K562 (cell line): ENCODE results near the gene PIKFYVE. TPM values are rescaled to one million over a fixed set of nuclear protein-coding genes. Genes with fewer than 3 reads are reported as not detected.
A peak's percentile ranks its signal among the peaks of the same experiment; 100 is the strongest.

Source experiments
- ATAC-seq: fragments of 200-7000 bp; cut with Tn5 transposase; 3 replicates; pipeline ENCODE4 v1.9.1; 2020; ENCODE audit warnings: moderate library complexity
- BruUV-seq: library from RNA; stranded (reverse); fragments of 400-500 nt; replicated peaks from 2 replicates; lab custom pipeline; 2021; lab: Mats Ljungman, UMichigan
- CTCF ChIA-PET: fragments of 300-600 bp; formaldehyde crosslinking; extraction: SDS; loops from one replicate; lab custom pipeline; 2021; ENCODE audit warnings: low intra/inter-chr PET ratio; lab: Yijun Ruan, JAX
- POLR2A ChIA-PET: fragments of 300-600, 350-650 bp; sonication (Branson Sonifier 250); formaldehyde crosslinking; extraction: SDS; loops from one replicate; lab custom pipeline; 2021; ENCODE audit warnings: antibody characterized with exemption, inconsistent platforms; lab: Yijun Ruan, JAX
- DNase-seq, 4 experiments: peaks; one replicate each; pipeline versions ENCODE4 v3.0.0 to v3.0.0-alpha.2; 2011 to 2018; ENCODE audit warnings: low spot score in 3 of 4, mixed read lengths in 3 of 4; ENCODE audit errors: extremely low read depth in 1 of 4
- FAIRE-seq: peaks from 2 replicates; lab custom pipeline; 2011; peaks lifted over from hg19 to GRCh38; lab: Jason Lieb, UNC
- H2AFZ ChIP-seq: 2 replicates; pipeline ENCODE4 v1.6.0; 2011; ENCODE audit warnings: low read depth, low read length, control low read depth, inconsistent platforms
- H3K27ac ChIP-seq: fragments of 200-600 bp; 3 replicates; pipeline ENCODE4 v1.8.0; 2011; ENCODE audit warnings: low read depth, mild to moderate bottlenecking, control low read depth, inconsistent platforms, low read length, moderate library complexity, mixed read lengths; ENCODE audit errors: extremely low read depth
- H3K27me3 ChIP-seq, 2 experiments: fragments of 300-600 bp in 1 of 2; 2 replicates in 1 of 2; 3 replicates in 1 of 2; pipeline versions ENCODE4 v1.6.0 to v1.8.0; 2011; ENCODE audit warnings: inconsistent platforms in 2 of 2, low read length in 2 of 2, mild to moderate bottlenecking in 1 of 2, mixed read lengths in 1 of 2, moderate library complexity in 1 of 2; ENCODE audit not compliant: control insufficient read depth in 2 of 2, insufficient read depth in 2 of 2
- H3K36me3 ChIP-seq: fragments of 300-600 bp; 3 replicates; pipeline ENCODE4 v1.8.0; 2011; ENCODE audit warnings: mild to moderate bottlenecking, low read length, inconsistent platforms; ENCODE audit not compliant: control insufficient read depth, insufficient read depth
- H3K4me1 ChIP-seq, 2 experiments: fragments of 200-600 bp in 1 of 2; replicated peaks in 1 of 2; 2 replicates in 1 of 2; 3 replicates in 1 of 2; pipeline versions ENCODE4 v1.5.1 to v1.8.0; 2011; ENCODE audit warnings: inconsistent platforms in 2 of 2, low read length in 2 of 2, mild to moderate bottlenecking in 1 of 2, mixed read lengths in 1 of 2, moderate library complexity in 1 of 2; ENCODE audit not compliant: control insufficient read depth in 2 of 2, insufficient read depth in 2 of 2
- H3K4me2 ChIP-seq: 2 replicates; pipeline ENCODE4 v1.6.1; 2011; ENCODE audit warnings: low read length, control low read depth, inconsistent platforms, mixed read lengths; ENCODE audit not compliant: insufficient read depth
- H3K4me3 ChIP-seq: fragments of 200-600 bp; sonication (generic), shearing (Covaris generic); 2 replicates; pipeline ENCODE4 v1.5.1; 2016; ENCODE audit warnings: control low read depth, inconsistent platforms
- H3K79me2 ChIP-seq: fragments of 200-600 bp; 3 replicates; pipeline ENCODE4 v1.8.0; 2011; ENCODE audit warnings: low read length, inconsistent platforms; ENCODE audit not compliant: control insufficient read depth, insufficient read depth
- H3K9ac ChIP-seq, 2 experiments: 2 replicates each; pipeline versions ENCODE4 v1.6.0 to v1.6.1; 2011; ENCODE audit warnings: low read depth in 2 of 2, low read length in 2 of 2, control low read depth in 1 of 2, inconsistent platforms in 1 of 2, mild to moderate bottlenecking in 1 of 2, mixed read lengths in 1 of 2; ENCODE audit not compliant: insufficient read depth in 1 of 2
- H3K9me1 ChIP-seq: one replicate; pipeline ENCODE4 v1.6.0; 2011; ENCODE audit warnings: inconsistent platforms, mild to moderate bottlenecking, low read length, moderate library complexity; ENCODE audit not compliant: control insufficient read depth, insufficient read depth
- H3K9me3 ChIP-seq: replicated peaks from 2 replicates; pipeline ENCODE4 v1.5.1; 2011; ENCODE audit warnings: low read depth, low read length, inconsistent platforms; ENCODE audit not compliant: control insufficient read depth, insufficient read depth
- H4K20me1 ChIP-seq: replicated peaks from 2 replicates; pipeline ENCODE4 v1.6.1; 2011; ENCODE audit warnings: low read length, inconsistent platforms, mixed read lengths; ENCODE audit not compliant: control insufficient read depth, insufficient read depth
- ATF4 ChIP-seq: fragments of 450-650 bp; formaldehyde crosslinking; IDR thresholded peaks from 2 replicates; pipeline ENCODE4 v1.4.0; 2022; ENCODE audit warnings: mild to moderate bottlenecking, moderate library complexity
- C11orf30 ChIP-seq: fragments of 450-650 bp; IDR thresholded peaks from 2 replicates; pipeline ENCODE4 v1.6.1; 2016; ENCODE audit warnings: low read depth, mild to moderate bottlenecking
- CREM ChIP-seq: IDR thresholded peaks from 2 replicates; pipeline ENCODE4 v1.6.1; 2014; ENCODE audit warnings: antibody characterized with exemption, low read depth
- ILK ChIP-seq: fragments of 450-650 bp; IDR thresholded peaks from 2 replicates; pipeline ENCODE4 v1.6.1; 2016; ENCODE audit warnings: missing genetic modification characterization, low read depth, mild to moderate bottlenecking, missing compliant biosample characterization, moderate library complexity, borderline replicate concordance
- MAFF ChIP-seq: IDR thresholded peaks from 2 replicates; pipeline ENCODE4 v1.6.1; 2012; ENCODE audit warnings: low read length, improper control_type of control experiment
- NFATC3 ChIP-seq: fragments of 450-650 bp; IDR thresholded peaks from 2 replicates; pipeline ENCODE4 v1.6.1; 2017; ENCODE audit warnings: mild to moderate bottlenecking
- NFE2 ChIP-seq: IDR thresholded peaks from 2 replicates; pipeline ENCODE4 v1.6.1; 2014; ENCODE audit warnings: antibody characterized with exemption, low read depth
- PHB2 ChIP-seq: fragments of 450-650 bp; IDR thresholded peaks from 2 replicates; pipeline ENCODE4 v1.6.1; 2017; ENCODE audit warnings: low read depth
- ZKSCAN1 ChIP-seq: fragments of 150-350 bp; IDR thresholded peaks from 2 replicates; pipeline ENCODE4 v1.6.1; 2016; ENCODE audit warnings: low read depth, low read length
- ZNF316 ChIP-seq: fragments of 450-650 bp; IDR thresholded peaks from 2 replicates; pipeline ENCODE4 v1.6.1; 2016
- ZNF324 ChIP-seq: fragments of 250-450 bp; sonication (Bioruptor Pico); IDR thresholded peaks from 2 replicates; pipeline ENCODE4 v1.4.0; 2020; ENCODE audit warnings: mild to moderate bottlenecking
- ZNF695 ChIP-seq: fragments of 450-650 bp; formaldehyde crosslinking; IDR thresholded peaks from 2 replicates; pipeline ENCODE4 v1.4.0; 2020; ENCODE audit warnings: mild to moderate bottlenecking, moderate library complexity
- WGBS: fragments of 100-300 bp; shearing (Covaris generic); methylation state at CpG from one replicate; pipeline ENCODE4 v1.1.6; 2016; ENCODE audit warnings: low coverage, mixed read lengths; ENCODE audit not compliant: insufficient coverage; ENCODE audit errors: missing lambda C conversion rate; 5-methylcytosine and 5-hydroxymethylcytosine counted together
- in situ Hi-C: fragments of 300-500 bp; cut with MboI; formaldehyde crosslinking; loops from 4 replicates; pipeline ENCODE4 v1.15.0; 2018; ENCODE audit warnings: inconsistent platforms, mixed read lengths
- intact Hi-C: fragments of 100-400 bp; cut with micrococcal nuclease; formaldehyde crosslinking; loops from 2 replicates; pipeline ENCODE4 v1.14.2; 2022
- polyA plus RNA-seq, 8 experiments: library from polyadenylated mRNA; depleted of rRNA in 4 of 8; stranded (reverse) in 5 of 8; unstranded in 3 of 8; fragments of >200 nt; fragmentation: Nextera tagmentation in 2 of 8; fragmentation: Illumina TruSeq in 1 of 8; extraction: Ambion mirVana in 2 of 8; extraction: Trizol in 1 of 8; gene quantifications; 2 replicates each; pipeline versions ENCODE4 v1.2.1 to v1.2.3, GENCODE V29; 2011 to 2014; ENCODE audit warnings: inconsistent platforms in 1 of 8, missing spikeins in 1 of 8
- total RNA-seq, 7 experiments: library from RNA; depleted of rRNA in 6 of 7; stranded (reverse); fragments of >200 nt in 6 of 7; fragmentation: Illumina TruSeq in 2 of 7; extraction: Trizol in 2 of 7; gene quantifications; 2 replicates each; pipeline versions ENCODE4 v1.2.1 to v1.2.3, GENCODE V29; 2011 to 2021; ENCODE audit warnings: low replicate concordance in 1 of 7
- TF ChIP-seq, protein P1 (sequence below): fragments of 250-450 bp; sonication (Bioruptor Pico); IDR thresholded peaks from 2 replicates; pipeline ENCODE4 v1.8.0; 2022; ENCODE audit warnings: moderate library complexity, mild to moderate bottlenecking, inconsistent platforms

PIKFYVE gene
- total and polyA plus RNA-seq, 9 of the 15 experiments (the other 6 are each of a cell fraction or from before 2014, with no cell fraction given), result 3.6 to 25.6 (median 16.7) TPM

GRCh38 chr2:208280234-208280633, 14.2 kb downstream of the PIKFYVE start (continued):
- TF ChIP-seq ILK (tag) (no peak), CREM (no peak), ZNF695 (CRISPR knock-in tag) (no peak), ZKSCAN1 (no peak), NFATC3 (no peak), PHB2 (no peak), ZNF324 (CRISPR knock-in tag) (no peak)
- TF ChIP-seq, protein P1, sequence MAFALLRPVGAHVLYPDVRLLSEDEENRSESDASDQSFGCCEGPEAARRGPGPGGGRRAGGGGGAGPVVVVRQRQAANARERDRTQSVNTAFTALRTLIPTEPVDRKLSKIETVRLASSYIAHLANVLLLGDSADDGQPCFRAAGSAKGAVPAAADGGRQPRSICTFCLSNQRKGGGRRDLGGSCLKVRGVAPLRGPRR, result no peak

GRCh38 chr2:208280933-208281332, 14.9 kb downstream of the PIKFYVE start:
- Histone ChIP-seq H3K4me2 (no peak overlapping the region), H3K79me2 (peaks cover 4% of the 10 kb centered on the region; the same call in 1 of the 3 replicates), H3K27ac (no peak overlapping the region; the same call in 2 of the 3 replicates), H3K9me1 (no peaks in the 10 kb centered on the region), H4K20me1 (no peaks in the 10 kb centered on the region), H3K9ac (no peak overlapping the region), H3K36me3 (peaks cover 82% of the 10 kb centered on the region), H3K9me3 (no peaks in the 10 kb centered on the region), H2AFZ (no peak overlapping the region), H3K4me3 (no peak overlapping the region), H3K27me3 (no peaks in the 10 kb centered on the region), H3K4me1 (no peaks in the 10 kb centered on the region; a peak in 1 of 5 replicates)
- DNase-seq (no peak), FAIRE-seq (no peak), ATAC-seq (no peak)
- CTCF ChIA-PET, result no interaction called here
- in situ Hi-C loops (no loop called here), intact Hi-C loops (no loop called here)
- POLR2A ChIA-PET, result interaction anchor here (1.0 to 1.4 kb wide), 3 partner anchors 11 to 23 kb away, joined by 3 to 4 read pairs (median 3); no protein-coding TSS in a partner anchor
- peak; percentile 43; the same call in 1 of the 2 replicates for TF ChIP-seq C11orf30
- peak; percentile 62 for TF ChIP-seq NFE2
- no peak for TF ChIP-seq ATF4 (CRISPR knock-in tag)
- TF ChIP-seq MAFF, result 0 out of 2 replicates have a peak, but pooled peaks have one; percentile 7
- TF ChIP-seq ZNF316, result 0 out of 2 replicates have a peak, but pooled peaks have one; percentile 36
- BruUV-seq, result no TSS peak
- 47% methylated on average over 3 of the region's 3 CpGs for WGBS
